Neural crest cell (in vitro differentiated cells): ENCODE results near the gene MRTFB. TPM values are rescaled to one million over a fixed set of nuclear protein-coding genes. Genes with fewer than 3 reads are reported as not detected.

Experiments used
- DNase-seq: peaks from one replicate; pipeline ENCODE4 v3.0.0; 2021; ENCODE audit warnings: low read depth, mixed read lengths, low spot score
- H3K27ac Mint-ChIP-seq: one replicate; pipeline ENCODE4 v1.8.0; 2021; ENCODE audit warnings: mild to moderate bottlenecking, mixed read lengths; ENCODE audit not compliant: unreplicated experiment
- H3K27me3 Mint-ChIP-seq: 2 replicates; pipeline ENCODE4 v1.8.0; 2021; ENCODE audit warnings: low read depth, mild to moderate bottlenecking, mixed read lengths
- H3K36me3 Mint-ChIP-seq: 2 replicates; pipeline ENCODE4 v1.8.0; 2021; ENCODE audit warnings: low read depth, mild to moderate bottlenecking, mixed read lengths
- H3K4me1 Mint-ChIP-seq: 2 replicates; pipeline ENCODE4 v1.8.0; 2021; ENCODE audit warnings: mixed read lengths
- H3K4me3 Mint-ChIP-seq: one replicate; pipeline ENCODE4 v1.8.0; 2021; ENCODE audit warnings: mild to moderate bottlenecking, mixed read lengths
- H3K9me3 Mint-ChIP-seq: 2 replicates; pipeline ENCODE4 v1.8.0; 2021; ENCODE audit warnings: mixed read lengths
- CTCF ChIP-seq: fragments of 200-600 bp; sonication (generic); conservative IDR thresholded peaks from 2 replicates; pipeline ENCODE4 v1.5.0; 2021; ENCODE audit warnings: antibody characterized with exemption, mild to moderate bottlenecking
- total RNA-seq: library from RNA; stranded (reverse); gene quantifications from 2 replicates; pipeline ENCODE4 v1.2.1, GENCODE V29; 2021

The MRTFB gene
- total RNA-seq, 1 donor from 2014 or later = 54.8 TPM

DNA sequence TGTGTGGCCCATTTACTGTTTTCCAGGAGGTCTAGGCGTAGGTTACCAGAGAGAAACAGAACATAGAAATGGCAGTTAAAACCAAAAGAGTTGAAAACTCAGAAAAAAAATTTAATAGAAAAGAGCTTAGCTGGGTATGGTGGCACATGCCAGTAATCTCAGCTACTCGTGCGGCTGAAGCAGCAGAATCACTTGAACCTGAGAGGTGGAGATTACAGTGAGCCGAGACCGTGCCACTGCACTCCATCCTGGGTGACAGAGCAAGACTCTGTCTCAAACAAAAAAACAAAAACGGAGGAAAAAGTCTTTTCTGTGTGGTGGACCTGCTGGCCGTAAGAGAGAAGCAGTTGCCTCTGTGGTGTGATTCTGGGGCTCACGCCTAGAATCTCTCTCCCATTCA lies 35.8 kb downstream of the MRTFB start:
- Mint-ChIP-seq H3K27me3 (no peaks in the 10 kb centered on the region), H3K4me1 (peaks cover 13% of the 10 kb centered on the region), H3K36me3 (no peaks in the 10 kb centered on the region), H3K27ac (no peak overlapping the region), H3K9me3 (no peaks in the 10 kb centered on the region), H3K4me3 (no peak overlapping the region)
- TF ChIP-seq CTCF = no peak
- DNase-seq = no peak

DNA sequence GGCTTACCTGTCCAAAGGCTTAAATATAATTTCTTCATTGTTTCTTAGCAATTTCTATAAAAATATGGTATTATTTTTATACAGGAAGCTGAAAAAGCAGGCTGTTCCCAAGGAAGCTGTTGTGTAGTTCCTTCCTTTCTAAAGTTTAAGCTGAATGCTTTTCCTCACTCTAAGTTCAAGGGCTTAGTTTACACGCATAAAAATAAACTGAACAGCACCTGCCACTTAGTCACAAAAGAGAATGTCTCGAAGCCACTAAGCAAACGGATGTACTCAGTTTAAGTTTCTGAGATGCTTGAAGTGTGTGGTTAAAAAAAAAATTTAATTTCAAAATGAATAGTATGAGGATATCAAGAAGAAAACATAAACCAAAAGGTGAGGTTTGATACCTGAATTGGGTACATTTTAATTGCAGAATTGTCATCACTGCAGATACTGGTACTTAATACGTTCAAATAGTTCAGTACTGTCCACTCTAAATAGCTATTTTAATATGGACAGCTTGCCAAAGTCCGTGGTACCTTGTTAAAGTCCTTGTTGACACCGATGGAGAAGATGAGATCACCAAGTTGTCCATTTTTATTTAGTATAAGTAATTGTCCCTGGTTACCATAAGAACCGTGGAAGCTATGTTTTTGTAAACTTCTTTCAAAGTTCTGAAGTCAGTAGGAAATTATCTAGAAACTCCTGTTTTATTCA lies 38.1 kb downstream of the MRTFB start:
- Mint-ChIP-seq H3K27me3 (no peaks in the 10 kb centered on the region), H3K4me3 (no peak overlapping the region), H3K27ac (no peak overlapping the region), H3K9me3 (no peaks in the 10 kb centered on the region), H3K36me3 (no peaks in the 10 kb centered on the region), H3K4me1 (peaks cover 6% of the 10 kb centered on the region)
- TF ChIP-seq CTCF = no peak
- DNase-seq = no peak

GRCh38 chr16:14109782-14110727 lies 38.9 kb downstream of the MRTFB start:
- DNase-seq = no peak
- no peak overlapping the region for H3K4me3 Mint-ChIP-seq
- H3K27me3 Mint-ChIP-seq = no peaks in the 10 kb centered on the region
- no peak overlapping the region for H3K27ac Mint-ChIP-seq
- TF ChIP-seq CTCF = no peak
- H3K9me3 Mint-ChIP-seq = no peaks in the 10 kb centered on the region
- H3K4me1 Mint-ChIP-seq = peaks cover 6% of the 10 kb centered on the region
- H3K36me3 Mint-ChIP-seq = no peaks in the 10 kb centered on the region

GRCh38 chr16:14110728-14111251 lies 39.7 kb downstream of the MRTFB start:
- TF ChIP-seq CTCF = no peak
- DNase-seq = no peak
- no peaks in the 10 kb centered on the region for H3K27me3 Mint-ChIP-seq
- no peak overlapping the region for H3K4me3 Mint-ChIP-seq
- no peaks in the 10 kb centered on the region for H3K36me3 Mint-ChIP-seq
- H3K4me1 Mint-ChIP-seq = peaks cover 7% of the 10 kb centered on the region
- H3K27ac Mint-ChIP-seq = no peak overlapping the region
- H3K9me3 Mint-ChIP-seq = no peaks in the 10 kb centered on the region

GRCh38 chr16:14111713-14112538 lies 40.8 kb downstream of the MRTFB start:
- Mint-ChIP-seq H3K4me3 (no peak overlapping the region), H3K9me3 (no peaks in the 10 kb centered on the region), H3K27ac (no peak overlapping the region), H3K36me3 (no peaks in the 10 kb centered on the region), H3K4me1 (peaks cover 13% of the 10 kb centered on the region), H3K27me3 (no peaks in the 10 kb centered on the region)
- DNase-seq = no peak
- TF ChIP-seq CTCF = no peak
